HepG2 (cell line): ENCODE data around the gene IPO9. TPM values are rescaled to one million over a fixed set of nuclear protein-coding genes. Genes with fewer than 3 reads are reported as not detected.

ENCODE experiments used
- ATAC-seq: fragments of 200-7000 bp; cut with Tn5 transposase; 3 replicates; pipeline ENCODE4 v1.9.1; 2020; ENCODE audit warnings: mild to moderate bottlenecking, moderate library complexity
- BruUV-seq: library from RNA; stranded (reverse); fragments of 400-500 nt; replicated peaks from 2 replicates; lab custom pipeline; 2021; lab: Mats Ljungman, UMichigan
- CTCF ChIA-PET: fragments of 300-600 bp; formaldehyde crosslinking; extraction: SDS; loops from one replicate; lab custom pipeline; 2021; ENCODE audit warnings: low total read pairs, inconsistent platforms, low intra/inter-chr PET ratio; lab: Yijun Ruan, JAX
- POLR2A ChIA-PET: fragments of 350-600 bp; sonication (Branson Sonifier 250); formaldehyde crosslinking; loops from one replicate; lab custom pipeline; 2020; ENCODE audit warnings: antibody characterized with exemption, inconsistent platforms; lab: Yijun Ruan, JAX
- DNase-seq: peaks from one replicate; pipeline ENCODE4 v3.0.0-alpha.2; 2015; ENCODE audit warnings: low spot score
- FAIRE-seq: peaks from 3 replicates; lab custom pipeline; 2011; peaks lifted over from hg19 to GRCh38; lab: Jason Lieb, UNC
- H2AFZ ChIP-seq: one replicate; pipeline ENCODE4 v1.6.1; 2011; ENCODE audit warnings: low read length, inconsistent platforms
- H3K27ac ChIP-seq: fragments of 300-600 bp; 3 replicates; pipeline ENCODE4 v1.8.0; 2011; ENCODE audit warnings: mixed run types, mild to moderate bottlenecking, mixed read lengths, low read length, inconsistent platforms; ENCODE audit not compliant: insufficient read depth; ENCODE audit errors: extremely low read length
- H3K27me3 ChIP-seq, 2 experiments: fragments of 200-600 bp in 1 of 2; 2 replicates in 1 of 2; 3 replicates in 1 of 2; pipeline versions ENCODE4 v1.6.0 to v1.8.0; 2011; ENCODE audit warnings: low read length in 2 of 2, mild to moderate bottlenecking in 2 of 2, moderate library complexity in 2 of 2, inconsistent platforms in 1 of 2; ENCODE audit not compliant: insufficient read depth in 2 of 2, control insufficient read depth in 1 of 2
- H3K36me3 ChIP-seq, 2 experiments: fragments of 200-600 bp in 1 of 2; replicated peaks in 1 of 2; 2 replicates in 1 of 2; 3 replicates in 1 of 2; pipeline versions ENCODE4 v1.5.1 to v1.8.0; 2011; ENCODE audit warnings: low read length in 2 of 2, inconsistent platforms in 1 of 2; ENCODE audit not compliant: insufficient read depth in 2 of 2, control insufficient read depth in 1 of 2
- H3K4me1 ChIP-seq: 2 replicates; pipeline ENCODE4 v1.5.1; 2012; ENCODE audit warnings: low read length, inconsistent platforms; ENCODE audit not compliant: insufficient read depth
- H3K4me2 ChIP-seq: 2 replicates; pipeline ENCODE4 v1.6.0; 2011; ENCODE audit warnings: low read depth, low read length, inconsistent platforms
- H3K4me3 ChIP-seq, 3 experiments: fragments of 200-600 bp in 1 of 3; sonication (generic), shearing (Covaris generic) in 1 of 3; replicated peaks in 1 of 3; 2 replicates each; pipeline ENCODE4 v1.5.1; 2011 to 2016; ENCODE audit warnings: low read length in 3 of 3, inconsistent platforms in 2 of 3, low read depth in 2 of 3, mild to moderate bottlenecking in 2 of 3, control low read depth in 1 of 3, mixed read lengths in 1 of 3; ENCODE audit not compliant: insufficient read depth in 1 of 3
- H3K79me2 ChIP-seq: one replicate; pipeline ENCODE4 v1.6.1; 2011; ENCODE audit warnings: low read length, inconsistent platforms; ENCODE audit not compliant: insufficient read depth
- H3K9ac ChIP-seq: 2 replicates; pipeline ENCODE4 v1.6.0; 2011; ENCODE audit warnings: mild to moderate bottlenecking, low read depth, low read length, inconsistent platforms; ENCODE audit not compliant: insufficient read depth
- H3K9me3 ChIP-seq: 2 replicates; pipeline ENCODE4 v1.5.1; 2012; ENCODE audit warnings: mild to moderate bottlenecking, low read length
- H4K20me1 ChIP-seq: 2 replicates; pipeline ENCODE4 v1.6.0; 2011; ENCODE audit warnings: inconsistent platforms, mild to moderate bottlenecking, low read length, moderate library complexity; ENCODE audit not compliant: insufficient read depth
- BHLHE40 ChIP-seq: IDR thresholded peaks from 2 replicates; pipeline ENCODE4 v1.6.1; 2011; ENCODE audit warnings: low read length, improper control_type of control experiment
- HNRNPUL1 ChIP-seq: fragments of 200-400 bp; formaldehyde crosslinking; IDR thresholded peaks from 2 replicates; pipeline ENCODE4 v1.6.1; 2017; ENCODE audit warnings: low read depth, mild to moderate bottlenecking, low read length, moderate library complexity
- MZF1 ChIP-seq: sonication (generic); formaldehyde crosslinking; IDR thresholded peaks from 2 replicates; pipeline ENCODE4 v1.8.1; 2023; ENCODE audit warnings: mild to moderate bottlenecking, missing genetic modification reagents, borderline replicate concordance
- SSRP1 ChIP-seq: IDR thresholded peaks from 2 replicates; pipeline ENCODE4 v1.6.1; 2016; ENCODE audit warnings: control low read depth
- TCF7 ChIP-seq: sonication (generic); IDR thresholded peaks from 2 replicates; pipeline ENCODE4 v1.6.1; 2016; ENCODE audit warnings: antibody characterized with exemption, low read depth
- ZBTB39 ChIP-seq: sonication (generic); formaldehyde crosslinking; IDR thresholded peaks from 2 replicates; pipeline ENCODE4 v1.5.0; 2020; ENCODE audit warnings: missing genetic modification reagents
- ZC3H4 ChIP-seq: sonication (generic); formaldehyde crosslinking; IDR thresholded peaks from 2 replicates; pipeline ENCODE4 v1.4.0; 2020; ENCODE audit warnings: missing genetic modification reagents, borderline replicate concordance
- ZIK1 ChIP-seq: sonication (generic); formaldehyde crosslinking; IDR thresholded peaks from 2 replicates; pipeline ENCODE4 v1.5.0; 2020; ENCODE audit warnings: mild to moderate bottlenecking, low read depth, missing genetic modification reagents, borderline replicate concordance
- ZNF512B ChIP-seq: sonication (generic); formaldehyde crosslinking; IDR thresholded peaks from 2 replicates; pipeline ENCODE4 v1.5.1; 2020; ENCODE audit warnings: missing genetic modification reagents, mild to moderate bottlenecking, borderline replicate concordance
- ZNF605 ChIP-seq: sonication (generic); formaldehyde crosslinking; IDR thresholded peaks from 2 replicates; pipeline ENCODE4 v1.8.0; 2022; ENCODE audit warnings: mild to moderate bottlenecking, missing genetic modification reagents
- ZNF687 ChIP-seq: sonication (generic); formaldehyde crosslinking; IDR thresholded peaks from 2 replicates; pipeline ENCODE4 v1.5.1; 2020; ENCODE audit warnings: mild to moderate bottlenecking, missing genetic modification reagents, moderate library complexity
- ZNF747 ChIP-seq: sonication (generic); formaldehyde crosslinking; IDR thresholded peaks from 2 replicates; pipeline ENCODE4 v1.8.1; 2023; ENCODE audit warnings: missing genetic modification reagents, mild to moderate bottlenecking, borderline replicate concordance
- WGBS: methylation state at CpG from one replicate; pipeline ENCODE4 v1.1.6; 2017; ENCODE audit warnings: low lambda C conversion rate; 5-methylcytosine and 5-hydroxymethylcytosine counted together
- in situ Hi-C: cut with HindIII; loops from 2 replicates; pipeline ENCODE4 v1.10.0; 2017; ENCODE audit warnings: low pct_unique_long_range_greater_than_20kb; ENCODE audit not compliant: extremely low pct_ligation_motif_present
- intact Hi-C: fragments of 100-400 bp; cut with micrococcal nuclease; formaldehyde crosslinking; loops from one replicate; pipeline ENCODE4 v1.10.0; 2022; ENCODE audit not compliant: unreplicated experiment
- polyA plus RNA-seq, 8 experiments: library from polyadenylated mRNA; depleted of rRNA in 3 of 8; stranded (reverse) in 7 of 8; unstranded in 1 of 8; fragments of >200 nt; fragmentation: Illumina TruSeq in 4 of 8; extraction: Trizol in 4 of 8; gene quantifications; 2 replicates each; pipeline versions ENCODE4 v1.2.1 to v1.2.3, GENCODE V29; 2011 to 2016; ENCODE audit warnings: low read depth in 4 of 8, missing spikeins in 1 of 8, mixed read lengths in 1 of 8; ENCODE audit not compliant: insufficient read depth in 1 of 8
- total RNA-seq, 5 experiments: library from RNA; depleted of rRNA; stranded (reverse); fragments of >200 nt; fragmentation: Illumina TruSeq; extraction: Trizol; gene quantifications; 2 replicates each; pipeline ENCODE4 v1.2.3, GENCODE V29; 2016; ENCODE audit warnings: low read depth in 1 of 5
- TF ChIP-seq, protein P1 (sequence below): sonication (generic); formaldehyde crosslinking; IDR thresholded peaks from 2 replicates; pipeline ENCODE4 v1.9.0; 2021; ENCODE audit warnings: missing genetic modification reagents, mild to moderate bottlenecking, borderline replicate concordance

The IPO9 gene
- total and polyA plus RNA-seq, 2 of the 13 experiments (the other 11 are each of a cell fraction or from before 2014, with no cell fraction given): 31.0 to 34.8 TPM

DNA sequence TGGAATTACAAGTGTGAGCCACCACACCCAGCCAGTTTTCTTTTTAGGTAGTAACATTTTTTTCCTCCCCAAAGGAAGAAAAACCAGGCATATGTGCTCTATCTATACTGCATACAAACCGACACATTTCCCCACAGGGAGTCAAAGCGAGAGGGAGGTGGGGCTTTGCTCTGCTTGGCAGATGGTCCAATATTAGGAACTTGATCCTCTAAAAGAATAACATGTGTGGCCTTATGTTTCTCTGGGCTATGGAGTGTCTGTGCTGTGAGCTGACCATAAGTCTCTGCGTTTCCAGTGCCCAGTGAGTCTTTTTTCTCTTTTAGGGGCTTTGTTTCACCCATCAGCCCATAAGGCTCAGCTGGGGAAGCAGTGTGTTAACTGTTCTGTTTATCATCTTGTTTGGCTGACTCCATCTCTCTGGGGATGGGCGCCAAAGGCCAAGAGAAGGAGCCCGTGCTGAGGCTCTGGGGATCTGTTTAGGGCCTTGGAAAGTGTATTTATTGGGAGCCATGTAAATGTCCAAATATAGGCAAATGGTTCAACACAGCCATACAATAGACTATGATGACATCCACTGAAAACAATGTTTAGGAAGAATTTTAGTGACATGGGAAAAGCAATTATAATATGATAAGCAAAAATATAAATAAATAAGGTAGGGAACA lies 97.2 kb downstream of the IPO9 start:
- Histone ChIP-seq H3K4me2 (no peak overlapping the region), H3K4me1 (peaks cover 7% of the 10 kb centered on the region; the same call in 1 of the 2 replicates), H3K9ac (no peak overlapping the region), H4K20me1 (no peaks in the 10 kb centered on the region), H3K79me2 (no peaks in the 10 kb centered on the region), H3K9me3 (no peaks in the 10 kb centered on the region), H3K27me3 (no peaks in the 10 kb centered on the region; a peak in 1 of 5 replicates), H3K36me3 (no peaks in the 10 kb centered on the region), H3K27ac (no peak overlapping the region), H3K4me3 (no peak overlapping the region), H2AFZ (no peak overlapping the region)
- WGBS: 21% methylated on average over 4 of the region's 5 CpGs
- CTCF ChIA-PET: no interaction called here
- ATAC-seq (no peak), DNase-seq (no peak), FAIRE-seq (no peak)
- in situ Hi-C loops (no loop called here), intact Hi-C loops (no loop called here)
- BruUV-seq: no TSS peak
- POLR2A ChIA-PET: no interaction called here
- TF ChIP-seq ZIK1 (no peak), TCF7 (no peak), ZC3H4 (no peak), ZNF747 (CRISPR knock-in tag) (no peak), ZNF687 (no peak), ZBTB39 (CRISPR knock-in tag) (no peak), MZF1 (CRISPR knock-in tag) (no peak), BHLHE40 (no peak), HNRNPUL1 (no peak), SSRP1 (CRISPR knock-in tag) (no peak), ZNF605 (CRISPR knock-in tag) (no peak), ZNF512B (CRISPR knock-in tag) (no peak)
- TF ChIP-seq, protein P1, sequence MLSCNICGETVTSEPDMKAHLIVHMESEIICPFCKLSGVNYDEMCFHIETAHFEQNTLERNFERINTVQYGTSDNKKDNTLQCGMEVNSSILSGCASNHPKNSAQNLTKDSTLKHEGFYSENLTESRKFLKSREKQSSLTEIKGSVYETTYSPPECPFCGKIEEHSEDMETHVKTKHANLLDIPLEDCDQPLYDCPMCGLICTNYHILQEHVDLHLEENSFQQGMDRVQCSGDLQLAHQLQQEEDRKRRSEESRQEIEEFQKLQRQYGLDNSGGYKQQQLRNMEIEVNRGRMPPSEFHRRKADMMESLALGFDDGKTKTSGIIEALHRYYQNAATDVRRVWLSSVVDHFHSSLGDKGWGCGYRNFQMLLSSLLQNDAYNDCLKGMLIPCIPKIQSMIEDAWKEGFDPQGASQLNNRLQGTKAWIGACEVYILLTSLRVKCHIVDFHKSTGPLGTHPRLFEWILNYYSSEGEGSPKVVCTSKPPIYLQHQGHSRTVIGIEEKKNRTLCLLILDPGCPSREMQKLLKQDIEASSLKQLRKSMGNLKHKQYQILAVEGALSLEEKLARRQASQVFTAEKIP (CRISPR knock-in tag): no peak
